LoVo (cell line): ENCODE measurements around the gene EIF4G3.
"Not testable (repeated sequence)": the region's sequence is repeated elsewhere in the genome, so short reads cannot be mapped to it uniquely, and the experiment has no call there.

Experiments used
- DNase-seq: peaks from one replicate; pipeline ENCODE4 v3.0.0-alpha.2; 2016; ENCODE audit warnings: low spot score

Gene EIF4G3

GRCh38 chr1:21030181-21030580, 146.5 kb downstream of the EIF4G3 start:
- no peak for DNase-seq

GRCh38 chr1:21028520-21029145, 148.1 kb downstream of the EIF4G3 start:
- DNase-seq: no peak

- peak; percentile 3 for DNase-seq
Measured at GRCh38 chr1:21027805-21028204, 148.9 kb downstream of the EIF4G3 start.

- DNase-seq: no peak
Measured at GRCh38 chr1:21024918-21025317, 151.8 kb downstream of the EIF4G3 start.

- not testable (repeated sequence) for DNase-seq
Measured at GRCh38 chr1:21024136-21024896, 152.4 kb downstream of the EIF4G3 start.

GRCh38 chr1:21022279-21023040, 154.2 kb downstream of the EIF4G3 start:
- peak; percentile 93 for DNase-seq

GRCh38 chr1:21021311-21021710, 155.4 kb downstream of the EIF4G3 start:
- DNase-seq: no peak

- no peak for DNase-seq
Measured at GRCh38 chr1:21020151-21020550, 156.5 kb downstream of the EIF4G3 start.

- no peak for DNase-seq
Measured at GRCh38 chr1:21018673-21019072, 158.0 kb downstream of the EIF4G3 start.

- no peak for DNase-seq
Measured at GRCh38 chr1:21013510-21013909, 163.2 kb downstream of the EIF4G3 start.

- DNase-seq: no peak
Measured at GRCh38 chr1:21012937-21013336, 163.8 kb downstream of the EIF4G3 start.

GRCh38 chr1:21007876-21008275, 168.8 kb downstream of the EIF4G3 start:
- DNase-seq: no peak

- no peak for DNase-seq
Measured at GRCh38 chr1:21005466-21006239, 171.0 kb downstream of the EIF4G3 start.

GRCh38 chr1:21003281-21004045, 173.2 kb downstream of the EIF4G3 start:
- no peak for DNase-seq

- DNase-seq: no peak
Measured at GRCh38 chr1:21001042-21001441, 175.7 kb downstream of the EIF4G3 start.

GRCh38 chr1:21000245-21000594, 176.5 kb downstream of the EIF4G3 start:
- no peak for DNase-seq

GRCh38 chr1:20999525-21000244, 177.0 kb downstream of the EIF4G3 start:
- no peak for DNase-seq

- DNase-seq: no peak
Measured at GRCh38 chr1:20998826-20999225, 177.9 kb downstream of the EIF4G3 start.

GRCh38 chr1:20997602-20998224, 179.0 kb downstream of the EIF4G3 start:
- no peak for DNase-seq

GRCh38 chr1:20996554-20996953, 180.1 kb downstream of the EIF4G3 start:
- DNase-seq: no peak
